Chondrocyte (in vitro differentiated cells): ENCODE data around the gene COX14. TPM values are rescaled to one million over a fixed set of nuclear protein-coding genes. Genes with fewer than 3 reads are reported as not detected.
"Not testable (repeated sequence)": the region's sequence is repeated elsewhere in the genome, so short reads cannot be mapped to it uniquely, and the experiment has no call there.

Experiments
- DNase-seq: peaks from one replicate; pipeline ENCODE4 v3.0.0; 2021; ENCODE audit warnings: mixed read lengths, low spot score
- H3K27ac Mint-ChIP-seq: one replicate; pipeline ENCODE4 v1.8.0; 2021; ENCODE audit warnings: mild to moderate bottlenecking, moderate library complexity, mixed read lengths; ENCODE audit not compliant: unreplicated experiment
- H3K27me3 Mint-ChIP-seq: 2 replicates; pipeline ENCODE4 v1.8.0; 2021; ENCODE audit warnings: low read depth, mixed read lengths
- H3K36me3 Mint-ChIP-seq: 2 replicates; pipeline ENCODE4 v1.8.0; 2021; ENCODE audit warnings: low read depth, mixed read lengths
- H3K4me1 Mint-ChIP-seq: 2 replicates; pipeline ENCODE4 v1.8.0; 2021; ENCODE audit warnings: low read depth, mild to moderate bottlenecking, mixed read lengths
- H3K4me3 Mint-ChIP-seq: one replicate; pipeline ENCODE4 v1.8.0; 2021; ENCODE audit warnings: mild to moderate bottlenecking, moderate library complexity, mixed read lengths; ENCODE audit not compliant: unreplicated experiment
- H3K9me3 Mint-ChIP-seq: 2 replicates; pipeline ENCODE4 v1.8.0; 2021; ENCODE audit warnings: low read depth, mixed read lengths
- total RNA-seq: library from RNA; stranded (reverse); gene quantifications from 3 replicates; pipeline ENCODE4 v1.2.1, GENCODE V29; 2021
- TF ChIP-seq, protein P1 (sequence below): fragments of 200-600 bp; sonication (generic); IDR thresholded peaks from 2 replicates; pipeline ENCODE4 v1.5.0; 2021; ENCODE audit warnings: antibody characterized with exemption, mild to moderate bottlenecking, moderate library complexity

COX14 gene
- total RNA-seq, 1 donor from 2014 or later, result 44.7 TPM

GRCh38 chr12:50147281-50147680 lies 35.2 kb downstream of the COX14 start:
- no peak for DNase-seq
- Mint-ChIP-seq H3K27me3 (no peaks in the 10 kb centered on the region), H3K4me1 (peaks cover 20% of the 10 kb centered on the region), H3K36me3 (no peaks in the 10 kb centered on the region), H3K9me3 (no peaks in the 10 kb centered on the region), H3K4me3 (no peak overlapping the region), H3K27ac (no peak overlapping the region)
- TF ChIP-seq, protein P1, sequence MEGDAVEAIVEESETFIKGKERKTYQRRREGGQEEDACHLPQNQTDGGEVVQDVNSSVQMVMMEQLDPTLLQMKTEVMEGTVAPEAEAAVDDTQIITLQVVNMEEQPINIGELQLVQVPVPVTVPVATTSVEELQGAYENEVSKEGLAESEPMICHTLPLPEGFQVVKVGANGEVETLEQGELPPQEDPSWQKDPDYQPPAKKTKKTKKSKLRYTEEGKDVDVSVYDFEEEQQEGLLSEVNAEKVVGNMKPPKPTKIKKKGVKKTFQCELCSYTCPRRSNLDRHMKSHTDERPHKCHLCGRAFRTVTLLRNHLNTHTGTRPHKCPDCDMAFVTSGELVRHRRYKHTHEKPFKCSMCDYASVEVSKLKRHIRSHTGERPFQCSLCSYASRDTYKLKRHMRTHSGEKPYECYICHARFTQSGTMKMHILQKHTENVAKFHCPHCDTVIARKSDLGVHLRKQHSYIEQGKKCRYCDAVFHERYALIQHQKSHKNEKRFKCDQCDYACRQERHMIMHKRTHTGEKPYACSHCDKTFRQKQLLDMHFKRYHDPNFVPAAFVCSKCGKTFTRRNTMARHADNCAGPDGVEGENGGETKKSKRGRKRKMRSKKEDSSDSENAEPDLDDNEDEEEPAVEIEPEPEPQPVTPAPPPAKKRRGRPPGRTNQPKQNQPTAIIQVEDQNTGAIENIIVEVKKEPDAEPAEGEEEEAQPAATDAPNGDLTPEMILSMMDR, result no peak

DNA sequence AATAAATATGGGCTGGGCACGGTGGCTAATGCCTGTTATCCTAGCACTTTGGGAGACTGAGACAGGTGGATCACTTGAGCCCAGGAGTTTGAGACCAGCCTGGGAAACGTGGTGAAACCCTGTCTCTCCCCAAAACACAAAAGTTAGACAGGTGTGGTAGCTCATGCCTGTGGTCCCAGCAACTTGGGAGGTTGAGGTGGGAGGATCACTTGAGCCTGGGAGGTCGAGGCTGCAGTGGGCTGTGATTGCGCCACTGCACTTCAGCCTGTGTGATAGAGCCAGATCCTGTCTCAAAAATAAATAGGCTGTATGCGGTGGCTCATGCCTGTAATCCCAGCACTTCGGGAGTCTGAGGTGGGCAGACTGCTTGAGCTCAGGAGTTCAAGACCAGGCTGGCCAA lies 36.0 kb downstream of the COX14 start:
- H3K36me3 Mint-ChIP-seq, H3K27me3 Mint-ChIP-seq, H3K4me3 Mint-ChIP-seq, DNase-seq, H3K27ac Mint-ChIP-seq, H3K9me3 Mint-ChIP-seq: not testable (repeated sequence)
- H3K4me1 Mint-ChIP-seq, result peaks cover 20% of the 10 kb centered on the region

DNA sequence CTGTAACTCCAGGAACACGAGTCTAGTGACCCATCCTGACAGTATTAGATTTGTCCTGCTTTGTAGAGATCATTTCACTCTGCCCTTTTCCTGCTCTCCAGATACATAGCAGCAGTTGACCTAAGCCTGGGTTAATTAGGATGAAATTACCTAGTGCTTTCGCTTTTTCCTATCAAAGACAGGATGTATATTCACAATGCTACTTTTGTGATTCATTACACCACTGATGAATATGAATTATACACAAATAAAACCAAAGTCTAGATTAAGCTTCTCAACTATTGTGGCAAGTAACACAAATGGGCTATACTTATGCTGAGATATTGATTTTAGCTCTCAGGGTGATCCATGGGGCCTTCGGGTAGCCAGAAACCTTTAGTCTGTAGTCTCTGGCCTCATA lies 37.3 kb downstream of the COX14 start:
- no peak for DNase-seq
- H3K27ac Mint-ChIP-seq, result no peak overlapping the region
- no peaks in the 10 kb centered on the region for H3K36me3 Mint-ChIP-seq
- no peaks in the 10 kb centered on the region for H3K27me3 Mint-ChIP-seq
- peaks cover 20% of the 10 kb centered on the region for H3K4me1 Mint-ChIP-seq
- H3K9me3 Mint-ChIP-seq, result no peaks in the 10 kb centered on the region
- H3K4me3 Mint-ChIP-seq, result no peak overlapping the region
- TF ChIP-seq, protein P1, result no peak

- Mint-ChIP-seq H3K4me3 (no peak overlapping the region), H3K27me3 (no peaks in the 10 kb centered on the region), H3K36me3 (no peaks in the 10 kb centered on the region), H3K9me3 (no peaks in the 10 kb centered on the region), H3K27ac (peak overlapping the region; percentile 7), H3K4me1 (peaks cover 10% of the 10 kb centered on the region)
- no peak for DNase-seq
- TF ChIP-seq, protein P1, result no peak
Observed at GRCh38 chr12:50151047-50151687, 39.1 kb downstream of the COX14 start.

DNA sequence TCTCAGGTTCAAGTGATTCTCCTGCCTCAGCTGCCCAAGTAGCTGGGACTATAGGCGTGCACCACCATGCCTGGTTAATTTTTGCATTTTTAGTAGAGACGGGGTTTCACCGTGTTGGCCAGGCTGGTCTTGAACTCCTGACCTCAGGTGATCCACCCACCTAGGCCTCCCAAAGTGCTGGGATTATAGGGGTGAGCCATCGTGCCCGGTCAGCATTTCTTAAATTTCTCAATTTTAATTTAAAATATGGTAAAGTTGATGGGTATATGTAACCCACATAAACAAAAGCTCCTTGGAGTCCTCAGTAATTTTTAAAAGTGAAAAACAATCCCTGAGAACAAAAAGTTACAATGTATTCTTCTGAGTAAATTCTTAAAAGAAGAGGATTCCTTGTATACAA lies 42.9 kb downstream of the COX14 start:
- H3K4me3 Mint-ChIP-seq, H3K36me3 Mint-ChIP-seq, H3K9me3 Mint-ChIP-seq, H3K27me3 Mint-ChIP-seq, H3K27ac Mint-ChIP-seq, DNase-seq: not testable (repeated sequence)
- peaks cover 26% of the 10 kb centered on the region for H3K4me1 Mint-ChIP-seq

DNA sequence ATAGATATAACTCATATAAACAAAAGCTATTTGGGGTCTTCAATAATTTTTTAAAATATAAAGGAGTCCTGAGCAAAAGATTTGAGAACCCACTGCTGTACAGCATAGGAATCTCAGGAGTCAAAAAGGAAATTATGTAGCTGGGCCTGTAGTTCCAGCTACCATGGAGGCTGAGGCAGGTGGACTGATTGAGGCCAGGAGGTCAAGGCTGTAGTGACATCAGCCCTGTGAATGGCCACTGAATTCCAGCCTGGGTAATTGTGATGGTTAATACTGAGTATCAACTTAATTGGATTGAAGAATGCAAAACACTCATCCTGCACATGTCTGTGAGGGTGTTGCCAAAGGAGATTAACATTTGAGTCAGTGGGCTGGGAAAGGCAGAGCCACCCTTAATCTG lies 44.6 kb downstream of the COX14 start:
- TF ChIP-seq, protein P1, result no peak
- Mint-ChIP-seq H3K4me3 (no peak overlapping the region), H3K27ac (peak overlapping the region; percentile 69), H3K4me1 (peaks cover 27% of the 10 kb centered on the region), H3K36me3 (peaks cover 2% of the 10 kb centered on the region), H3K9me3 (no peaks in the 10 kb centered on the region), H3K27me3 (no peaks in the 10 kb centered on the region)
- DNase-seq, result no peak
